ENCODE measurements around the gene TSACC.

Gene TSACC

DNA sequence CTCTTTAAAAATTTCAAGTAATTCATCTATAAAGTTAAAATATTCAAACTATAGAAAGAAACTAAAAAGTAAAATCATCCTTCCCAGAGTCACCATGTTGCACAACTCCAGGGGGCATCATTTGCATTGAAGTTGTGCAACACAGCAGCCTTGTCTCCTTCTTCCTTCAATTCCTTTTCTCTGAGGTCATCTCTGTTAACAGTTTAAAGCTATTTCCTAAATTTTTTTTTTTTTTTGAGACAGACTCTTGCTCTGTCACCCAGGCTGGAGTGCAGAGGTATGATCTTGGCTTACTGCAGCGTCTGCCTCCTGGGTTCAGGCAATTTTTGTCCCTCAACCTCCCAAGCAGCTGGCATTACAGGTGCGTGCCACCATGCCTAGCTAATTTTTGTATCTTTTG is 37.8 kb downstream of the TSACC start:
- no peak for DNase-seq (ENCODE audit: low read depth)

DNA sequence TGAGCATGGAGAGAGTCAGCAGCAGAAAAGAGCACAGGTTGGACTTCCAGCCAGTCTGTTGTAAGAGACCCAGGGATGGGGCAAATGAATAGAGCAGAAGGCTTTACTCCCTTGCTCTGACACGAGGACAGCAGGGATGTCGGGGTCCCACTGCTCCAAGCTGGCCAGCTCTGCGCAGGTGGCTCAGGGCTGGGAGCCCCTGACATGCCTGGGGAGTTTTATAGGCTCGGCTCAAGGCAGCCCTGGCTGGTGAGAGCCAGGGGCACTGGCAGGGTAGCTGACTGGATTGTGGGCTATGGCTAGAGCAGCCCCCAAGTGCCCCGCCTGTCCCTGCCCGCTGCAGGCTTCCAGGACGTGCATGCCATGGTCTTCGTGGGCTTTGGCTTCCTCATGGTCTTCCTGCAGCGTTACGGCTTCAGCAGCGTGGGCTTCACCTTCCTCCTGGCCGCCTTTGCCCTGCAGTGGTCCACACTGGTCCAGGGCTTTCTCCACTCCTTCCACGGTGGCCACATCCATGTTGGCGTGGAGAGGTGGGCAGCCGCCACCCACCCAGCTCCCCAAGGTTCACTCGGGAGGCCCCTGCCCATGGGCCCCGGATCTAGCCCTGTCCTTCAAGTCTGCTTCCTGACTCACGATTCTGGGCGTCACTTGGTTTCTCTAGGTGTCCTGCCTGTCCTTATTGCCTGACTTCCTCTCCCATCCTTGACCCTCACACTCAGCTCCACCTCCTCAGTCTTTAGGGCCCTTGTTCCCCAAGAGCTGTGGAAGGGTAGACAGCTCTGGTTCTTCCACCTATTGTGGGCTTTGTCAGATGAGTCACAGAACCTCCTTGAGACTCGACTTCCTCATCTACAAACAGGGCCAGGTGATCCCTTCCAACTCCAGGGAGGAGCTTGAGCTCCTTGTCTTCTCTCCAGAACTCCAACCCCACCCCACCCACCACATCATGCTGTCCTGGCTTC is 38.9 kb downstream of the TSACC start:
- DNase-seq (ENCODE audit: low read depth), result no peak

DNA sequence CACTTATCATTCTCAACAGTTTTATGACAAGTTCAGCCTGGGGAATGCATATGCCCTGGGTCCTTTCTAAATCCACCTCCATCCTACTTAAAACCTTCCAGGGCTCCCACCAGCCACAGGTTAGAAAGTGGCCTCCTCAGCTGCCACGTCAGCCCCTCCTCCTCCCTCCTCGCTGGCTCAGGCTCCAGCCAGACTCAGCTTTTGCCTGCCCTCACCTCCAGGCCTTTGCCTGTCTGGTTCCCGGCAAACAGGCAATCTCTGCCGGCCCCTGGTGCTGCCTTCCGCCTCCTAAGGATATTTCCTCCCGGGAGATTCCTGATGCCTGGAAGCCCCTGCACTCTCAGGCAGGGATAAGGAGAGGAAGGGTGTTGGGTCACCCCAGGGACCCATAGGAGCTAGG is 40.2 kb downstream of the TSACC start:
- DNase-seq (ENCODE audit: low read depth), result no peak

GRCh38 chr1:156379420-156380165 is 41.3 kb downstream of the TSACC start:
- no peak for DNase-seq (ENCODE audit: low read depth)

- no peak for DNase-seq (ENCODE audit: low read depth)
Measured at GRCh38 chr1:156382561-156382960, 44.2 kb downstream of the TSACC start.

DNA sequence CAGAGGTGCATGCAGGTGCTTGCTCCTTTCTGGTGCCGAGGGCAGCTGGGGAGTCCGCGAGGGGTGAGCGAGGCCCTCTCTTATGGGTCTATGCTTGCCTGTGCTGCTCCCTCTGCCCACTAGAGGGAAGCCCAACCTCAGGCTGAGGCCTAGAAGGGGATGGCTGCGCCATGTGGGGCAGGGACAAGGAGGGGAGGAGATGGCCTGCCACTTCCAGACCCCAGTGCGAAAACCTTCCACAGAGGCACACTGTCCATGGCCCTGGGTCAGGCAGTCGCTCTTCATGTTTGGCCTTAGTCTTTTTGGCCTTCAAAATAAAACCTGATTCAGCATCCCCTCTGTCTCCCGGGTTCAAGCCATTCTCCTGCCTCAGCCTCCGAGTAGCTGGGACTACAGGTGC is 44.7 kb downstream of the TSACC start:
- peak; percentile 20 for DNase-seq (ENCODE audit: low read depth)

GRCh38 chr1:156384007-156384406 is 45.7 kb downstream of the TSACC start:
- DNase-seq (ENCODE audit: low read depth), result no peak

DNA sequence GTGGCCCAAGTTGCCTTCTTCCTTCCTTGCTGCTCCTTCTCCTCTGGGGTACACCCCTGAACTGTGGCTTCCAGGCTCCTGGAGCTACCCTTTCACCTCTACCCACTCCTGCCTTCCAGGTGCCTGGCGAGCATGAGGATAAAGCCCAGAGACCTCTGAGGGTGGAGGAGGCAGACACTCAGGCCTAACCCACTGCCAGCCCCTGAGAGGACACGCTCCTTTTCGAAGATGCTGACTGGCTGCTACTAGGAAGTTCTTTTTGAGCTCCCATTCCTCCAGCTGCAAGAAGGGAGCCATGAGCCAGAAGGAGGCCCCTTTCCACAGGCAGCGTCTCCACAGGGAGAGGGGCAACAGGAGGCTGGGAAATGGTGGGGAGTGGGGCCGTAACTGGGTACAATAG is 46.3 kb downstream of the TSACC start:
- DNase-seq (ENCODE audit: low read depth), result no peak

GRCh38 chr1:156385534-156386031 is 47.3 kb downstream of the TSACC start:
- peak; percentile 34 for DNase-seq (ENCODE audit: low read depth)

- DNase-seq (ENCODE audit: low read depth), result no peak
Measured at GRCh38 chr1:156386134-156386901, 48.0 kb downstream of the TSACC start.

DNA sequence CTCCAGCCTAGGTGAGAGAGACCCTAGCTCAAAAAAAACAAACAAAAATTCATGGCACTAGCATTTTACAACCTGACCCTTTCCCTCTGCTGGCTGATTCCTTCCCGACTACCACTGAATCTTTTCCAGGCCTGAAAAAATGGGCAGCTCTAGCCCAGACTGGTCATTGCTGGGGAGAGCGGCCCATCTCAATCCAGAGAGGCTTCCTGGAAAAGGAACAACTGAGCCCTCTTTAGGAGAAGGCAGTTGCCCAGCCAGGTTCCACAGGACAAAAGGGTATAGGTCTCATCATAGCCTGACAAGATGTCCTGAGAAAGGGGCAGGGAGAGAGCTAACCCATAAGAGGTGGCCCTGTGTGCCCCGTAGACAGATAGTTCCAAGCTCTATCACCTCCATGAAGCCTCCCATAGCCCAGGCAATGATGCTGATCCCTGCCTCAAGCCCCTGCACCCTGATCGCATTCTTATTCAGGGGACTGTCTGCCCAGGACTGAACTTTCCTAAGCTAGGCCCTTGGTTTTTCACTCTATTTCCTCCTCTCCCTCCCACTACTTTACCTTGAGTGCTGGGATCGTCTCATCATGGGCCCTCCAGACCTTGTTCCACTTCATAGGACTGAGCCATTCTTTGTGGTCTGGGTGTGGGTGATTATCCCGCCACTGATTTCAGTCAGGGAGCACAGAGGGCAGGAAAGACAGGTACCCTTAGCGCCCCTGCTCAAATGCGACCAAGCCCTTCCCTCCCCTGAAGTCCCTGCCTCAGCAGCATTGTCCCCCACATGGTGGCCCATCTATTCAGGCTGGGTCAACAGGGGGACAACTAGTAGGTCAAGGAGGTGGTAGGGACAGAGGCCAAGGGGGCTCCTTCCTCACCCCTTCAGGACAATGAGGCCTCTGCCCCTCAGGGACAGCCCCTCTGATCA is 48.9 kb downstream of the TSACC start:
- DNase-seq (ENCODE audit: low read depth), result no peak

- DNase-seq (ENCODE audit: low read depth), result no peak
Measured at GRCh38 chr1:156387870-156388173, 49.5 kb downstream of the TSACC start.

- no peak for DNase-seq (ENCODE audit: low read depth)
Measured at GRCh38 chr1:156388174-156389137, 50.1 kb downstream of the TSACC start.

DNA sequence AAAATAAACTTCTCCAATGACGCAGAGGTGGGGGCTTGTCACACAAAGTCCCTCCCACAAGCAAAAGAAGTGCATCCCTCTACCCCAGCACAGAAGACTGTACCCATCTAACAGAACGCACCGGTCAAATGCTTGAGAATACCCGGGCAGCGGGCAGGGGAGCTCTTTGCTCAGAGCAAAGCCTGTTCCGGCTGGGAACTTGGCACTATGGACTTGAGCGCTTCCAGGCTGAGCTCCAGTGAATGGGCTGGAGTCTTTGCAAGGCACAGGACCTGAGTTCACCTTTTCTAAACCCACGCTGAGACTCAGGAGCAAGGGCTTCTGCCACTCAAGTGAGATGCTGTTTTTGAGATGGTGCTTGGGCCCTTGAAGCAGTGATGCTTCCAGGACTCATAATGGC is 51.0 kb downstream of the TSACC start:
- DNase-seq (ENCODE audit: low read depth), result no peak

DNA sequence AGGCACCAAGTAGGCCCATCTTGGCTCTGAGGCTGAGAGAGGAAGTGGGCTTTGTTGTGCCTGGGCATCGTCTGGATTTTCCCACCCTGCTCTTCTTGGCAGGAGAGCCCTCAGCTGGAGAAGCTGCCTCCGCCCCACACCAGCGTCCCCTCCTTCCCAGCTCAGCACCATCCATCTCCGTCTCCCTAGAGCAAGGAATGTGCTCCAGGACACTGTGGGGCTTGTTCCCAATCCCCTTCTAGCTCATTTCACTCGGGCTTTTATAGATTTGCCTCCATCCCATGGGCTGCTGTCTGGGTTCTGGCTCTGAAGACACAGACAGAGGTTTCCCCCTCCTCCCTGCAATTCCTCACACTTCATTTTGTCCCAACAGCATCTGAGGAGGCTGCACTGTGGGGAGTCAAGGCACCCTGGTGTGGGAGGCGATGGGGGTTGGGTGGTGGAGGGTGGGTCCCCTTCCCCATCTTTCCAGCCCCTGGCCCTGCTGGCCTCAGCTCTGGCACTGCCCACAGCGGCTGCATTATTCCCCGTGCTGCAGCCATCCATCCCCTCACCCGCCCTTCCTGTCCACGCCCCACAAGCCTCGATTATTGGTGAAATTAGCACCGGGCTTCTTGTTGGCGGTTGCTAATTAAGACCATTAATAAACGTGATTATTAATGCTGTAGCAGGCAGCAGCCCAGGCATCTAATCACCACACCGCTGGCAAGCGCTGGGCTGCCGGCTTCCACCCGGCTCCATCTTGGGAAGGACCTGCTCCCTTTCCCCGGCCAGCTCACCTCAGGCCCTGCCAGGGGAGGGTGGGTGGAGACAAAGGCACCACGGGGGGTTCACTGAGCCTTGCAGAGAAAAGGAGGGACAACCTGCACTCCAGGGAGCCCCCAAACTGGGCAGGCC is 52.4 kb downstream of the TSACC start:
- no peak for DNase-seq (ENCODE audit: low read depth)

- no peak for DNase-seq (ENCODE audit: low read depth)
Measured at GRCh38 chr1:156391366-156391677, 53.0 kb downstream of the TSACC start.

- DNase-seq (ENCODE audit: low read depth), result no peak
Measured at GRCh38 chr1:156391701-156392100, 53.4 kb downstream of the TSACC start.

DNA sequence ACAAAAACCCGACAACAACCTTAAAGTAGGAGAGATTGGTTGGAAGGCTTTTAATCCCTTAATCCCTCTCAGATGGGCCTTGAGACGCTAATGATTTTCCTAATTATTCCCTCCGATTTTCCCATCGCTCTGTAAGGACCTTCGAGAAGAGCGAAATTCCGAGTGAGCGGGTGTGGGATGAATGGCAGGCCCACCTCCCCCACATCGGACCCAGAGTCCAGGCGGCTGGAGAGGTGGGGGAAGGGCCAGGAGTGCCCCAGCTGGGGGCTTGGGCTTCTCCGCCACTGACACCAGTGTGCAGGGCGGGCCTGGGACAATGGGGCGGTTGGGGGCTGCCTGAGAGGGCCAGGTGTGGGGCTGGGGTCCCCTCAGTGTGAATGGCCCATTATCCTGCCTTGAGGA is 54.1 kb downstream of the TSACC start:
- DNase-seq (ENCODE audit: low read depth), result no peak

DNA sequence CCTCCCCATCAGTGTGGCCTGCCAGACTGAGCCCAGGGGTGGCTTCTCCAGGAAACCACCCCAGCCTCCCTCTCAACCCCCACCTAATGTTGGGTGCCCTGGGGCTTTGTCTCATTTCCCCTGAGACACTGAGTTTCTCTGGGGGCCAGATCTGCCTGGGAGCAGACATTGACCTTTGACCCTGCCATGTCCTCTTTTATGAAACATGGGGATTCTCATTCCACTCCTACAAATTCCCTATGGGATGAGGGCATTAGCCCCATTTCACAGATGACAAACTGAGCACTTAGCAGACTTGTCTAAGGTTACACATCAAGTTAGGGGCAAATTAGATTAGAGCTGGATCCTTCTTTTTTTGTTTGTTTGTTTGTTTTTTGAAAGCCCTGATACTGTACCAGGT is 54.8 kb downstream of the TSACC start:
- DNase-seq (ENCODE audit: low read depth), result no peak

Data from fibroblast of the conjunctiva (primary cell).